Colon (tissue), 2 donors: ENCODE measurements around the gene NOTCH4.
"Not testable (repeated sequence)": the region's sequence is repeated elsewhere in the genome, so short reads cannot be mapped to it uniquely, and the experiment has no call there.

Experiments
- FAIRE-seq: peaks from 2 replicates; lab custom pipeline; 2012; peaks lifted over from hg19 to GRCh38; lab: Jason Lieb, UNC
- donor health status: control.
- donor health status: control.

Gene NOTCH4

DNA sequence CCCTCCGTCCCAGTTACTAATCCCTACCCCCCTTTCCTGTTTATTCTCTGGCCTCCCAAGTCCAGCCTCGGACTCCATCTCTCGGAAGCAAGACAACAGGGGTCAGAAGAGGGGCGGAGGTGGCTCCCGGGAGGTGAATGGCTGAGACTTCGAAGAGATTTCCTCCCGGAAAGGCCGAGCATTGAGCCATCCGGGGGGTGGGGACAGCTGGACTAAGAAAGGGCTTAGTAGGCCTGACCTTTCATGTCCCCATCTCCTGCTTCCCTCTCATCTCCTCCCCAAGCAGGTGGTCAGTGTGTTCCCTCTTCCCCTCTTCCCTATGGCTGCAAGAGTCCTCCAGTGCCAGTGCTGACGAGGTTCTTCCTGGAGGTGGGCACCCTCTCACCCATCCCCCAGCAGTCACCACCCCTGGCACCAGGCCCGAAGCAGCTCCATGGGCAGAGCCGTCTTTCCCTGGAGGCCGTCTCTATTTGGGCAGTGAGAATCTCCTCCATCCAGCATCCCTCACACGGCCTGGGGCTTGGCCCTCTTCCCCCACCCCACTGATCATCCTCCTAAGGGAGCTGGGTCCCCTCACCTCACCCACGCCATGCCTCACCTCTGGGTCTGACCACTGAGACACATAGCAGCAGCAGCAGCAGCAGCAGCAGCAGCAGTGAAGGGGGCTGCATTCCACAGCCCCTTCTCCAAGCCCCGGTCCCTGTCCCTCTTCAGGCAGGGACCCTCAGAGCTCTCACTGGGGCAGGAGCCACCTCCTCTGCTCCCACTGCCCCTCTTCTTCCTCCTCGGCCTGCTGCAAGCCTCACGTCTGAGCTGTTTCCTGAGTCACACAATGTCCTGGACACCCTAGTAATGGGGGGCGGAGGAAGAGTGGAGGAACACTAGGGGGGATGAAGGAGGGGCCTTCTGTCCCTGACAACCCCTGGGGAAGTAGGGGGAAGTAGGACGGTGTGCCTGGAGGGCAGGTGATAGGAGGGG lies at the start of gene NOTCH4:
TSS of gene NOTCH4 (minus strand) at position 810 of the 978 bp plus-strand sequence. CDS start at position 671, 139 bp downstream.
- FAIRE-seq = no peak

GRCh38 chr6:32271429-32271828 lies 47.6 kb upstream of the NOTCH4 start:
- peak; percentile 86 for FAIRE-seq

GRCh38 chr6:32268459-32268858 lies 44.6 kb upstream of the NOTCH4 start:
- not testable (repeated sequence) for FAIRE-seq

- FAIRE-seq = no peak
Measured at GRCh38 chr6:32267035-32267434, 43.2 kb upstream of the NOTCH4 start.

DNA sequence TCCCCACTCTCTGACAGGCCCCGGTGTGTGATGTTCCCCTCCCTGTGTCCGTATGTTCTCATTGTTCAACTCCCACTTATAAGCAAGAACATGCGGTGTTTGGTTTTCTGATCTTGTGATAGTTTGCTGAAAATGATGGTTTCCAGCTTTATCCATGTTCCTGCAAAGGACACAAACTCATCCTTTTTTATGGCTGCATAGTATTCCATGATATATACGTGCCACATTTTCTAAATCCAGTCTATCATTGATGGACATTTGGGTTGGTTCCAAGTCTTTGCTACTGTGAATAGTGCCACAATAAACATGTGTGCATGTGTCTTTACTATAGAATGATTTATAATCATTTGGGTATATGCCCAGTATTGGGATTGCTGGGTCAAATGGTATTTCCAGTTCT lies 33.4 kb upstream of the NOTCH4 start:
- not testable (repeated sequence) for FAIRE-seq

DNA sequence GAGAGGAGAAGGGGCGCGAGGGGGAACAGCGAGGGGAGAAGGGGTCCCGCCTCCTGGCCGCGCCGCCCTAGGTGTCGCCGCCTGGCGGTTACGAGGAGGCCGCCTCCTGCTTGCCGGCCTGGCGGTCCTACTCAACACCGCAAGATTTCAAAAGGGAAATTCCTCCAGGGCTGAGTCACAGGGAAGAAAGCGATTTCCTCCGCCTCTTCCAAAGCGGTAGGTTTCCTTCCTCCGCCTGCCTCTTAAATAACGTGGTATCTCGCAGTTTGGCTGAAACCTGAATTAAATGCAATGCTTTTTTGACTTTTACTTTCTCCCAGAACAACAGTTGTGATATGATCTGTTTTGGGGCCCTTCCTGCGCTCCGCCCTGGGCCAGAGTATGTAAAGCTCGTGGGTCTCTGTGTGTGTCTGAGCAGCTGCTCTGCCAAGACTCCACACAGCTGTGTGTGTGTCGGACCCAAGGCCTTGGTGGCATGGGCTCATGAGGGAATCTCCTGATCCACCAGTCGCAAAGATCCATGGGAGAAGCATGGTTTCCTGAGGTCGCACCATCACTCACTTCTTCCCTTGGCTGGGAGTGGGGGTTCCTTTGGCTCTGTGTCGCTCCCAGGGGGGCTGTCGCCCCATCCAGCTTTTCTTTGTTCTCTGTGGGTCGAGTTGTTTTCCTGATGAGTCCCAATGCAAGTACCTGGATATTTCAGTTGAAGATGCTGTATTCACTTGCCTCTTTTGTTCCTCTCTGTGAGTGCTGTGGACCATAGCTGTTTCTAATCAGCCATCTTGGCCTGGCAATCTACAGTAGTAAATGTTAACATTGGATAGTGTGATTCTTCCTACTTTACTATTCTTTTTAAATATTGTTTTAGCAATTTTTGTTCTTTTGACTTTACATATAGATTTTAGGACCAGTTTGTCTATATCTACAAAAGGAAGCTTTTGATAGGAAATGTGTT lies 31.6 kb upstream of the NOTCH4 start:
- no peak for FAIRE-seq

- FAIRE-seq = no peak
Measured at GRCh38 chr6:32254761-32255198, 30.9 kb upstream of the NOTCH4 start.

DNA sequence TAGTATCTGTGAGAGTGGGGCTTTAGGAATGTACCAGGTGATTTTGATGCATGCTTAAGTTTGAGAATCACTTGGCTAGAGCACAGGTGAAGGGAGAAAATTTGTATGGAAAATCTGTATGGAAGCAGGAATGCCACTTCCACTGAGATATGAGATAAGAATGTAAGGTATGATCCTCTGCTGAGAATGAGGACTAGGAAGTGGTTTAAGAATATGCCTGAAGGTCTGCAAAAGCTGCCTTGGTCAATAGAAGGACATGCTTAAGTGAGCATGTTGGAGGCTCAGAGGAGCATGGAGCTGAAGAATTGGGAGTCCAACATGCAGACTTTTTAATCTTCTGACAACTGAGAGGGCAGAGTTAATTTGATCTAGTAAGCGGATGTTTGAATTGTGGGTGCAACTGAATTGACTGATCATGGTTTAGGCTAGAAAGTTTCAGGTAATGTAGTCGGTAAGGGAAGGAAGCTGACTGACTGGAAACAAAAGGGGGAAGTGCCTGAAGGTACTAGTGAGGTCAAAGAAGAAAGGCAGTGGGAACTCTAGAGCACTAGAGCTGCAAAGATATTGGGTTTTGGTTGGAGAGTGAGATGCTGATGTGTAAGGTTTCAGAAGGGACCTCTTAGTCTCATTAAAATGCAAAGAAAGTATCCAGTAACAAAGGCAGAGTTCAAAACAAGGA lies 28.6 kb upstream of the NOTCH4 start:
- FAIRE-seq = no peak

- no peak for FAIRE-seq
Measured at GRCh38 chr6:32249262-32249661, 25.4 kb upstream of the NOTCH4 start.

DNA sequence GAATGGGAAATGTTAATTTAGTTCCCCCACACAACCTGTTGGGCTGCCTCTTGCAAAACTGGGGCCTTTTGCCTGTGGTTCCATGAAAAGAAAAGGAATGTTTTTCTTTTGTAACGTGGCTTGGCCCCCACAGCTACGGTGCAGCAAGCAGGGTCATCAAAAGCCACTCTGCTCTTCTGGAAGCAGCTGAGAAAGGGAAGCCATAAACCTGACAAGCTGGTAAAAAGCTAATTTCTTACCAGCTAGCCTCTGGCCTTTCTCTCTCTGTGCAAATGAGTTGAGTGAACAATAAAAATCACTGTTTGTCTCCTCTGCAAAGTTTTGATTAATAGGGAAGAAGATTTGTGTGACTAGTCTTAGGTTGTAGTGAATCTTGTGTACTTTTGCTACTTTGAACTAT lies 23.5 kb upstream of the NOTCH4 start:
- no peak for FAIRE-seq

DNA sequence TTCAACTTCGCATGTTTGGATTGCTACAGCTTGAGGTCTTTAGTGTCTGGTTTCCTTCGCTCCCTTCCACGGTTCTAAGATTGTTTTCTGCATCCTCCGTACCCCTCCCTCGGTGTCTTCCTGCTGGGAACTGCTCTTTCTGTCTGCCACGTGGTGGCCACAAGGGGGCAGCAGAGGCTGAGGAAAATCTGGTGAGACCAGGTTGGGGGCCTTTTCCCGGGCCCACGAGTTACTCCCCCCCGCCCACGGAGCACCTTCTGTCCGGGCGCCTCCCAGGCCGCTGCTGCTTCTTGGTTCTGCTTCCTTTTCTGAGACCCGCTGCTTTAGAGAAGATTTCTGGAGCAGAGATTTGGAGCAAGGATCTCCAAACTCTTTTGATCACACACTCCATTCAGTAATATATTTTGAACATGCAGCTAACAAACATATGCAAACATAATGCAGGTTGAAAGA lies 21.1 kb upstream of the NOTCH4 start:
- FAIRE-seq = no peak

- no peak for FAIRE-seq
Measured at GRCh38 chr6:32244270-32244669, 20.4 kb upstream of the NOTCH4 start.

GRCh38 chr6:32242318-32242813 lies 18.5 kb upstream of the NOTCH4 start:
- FAIRE-seq = not testable (repeated sequence)

DNA sequence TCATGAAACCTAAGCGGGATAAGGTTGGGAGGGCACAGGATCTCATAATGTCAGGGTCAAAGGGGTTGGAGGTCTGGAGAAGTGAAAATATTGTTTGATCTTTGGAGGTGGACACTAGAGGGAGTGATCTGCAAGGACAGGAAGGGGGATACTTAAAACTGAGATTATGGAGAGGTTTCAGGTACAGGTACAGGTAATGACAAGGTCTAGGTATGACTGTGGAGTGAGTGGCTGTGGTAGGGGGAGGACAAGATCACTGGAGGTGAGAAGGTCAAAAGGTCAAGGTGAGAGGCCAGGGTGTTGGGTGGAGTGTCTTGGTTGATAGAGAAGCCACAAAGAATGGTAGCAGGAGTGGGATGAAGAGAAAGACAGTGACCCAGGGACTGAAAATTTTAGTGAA lies 16.8 kb upstream of the NOTCH4 start:
- no peak for FAIRE-seq

GRCh38 chr6:32239462-32239861 lies 15.6 kb upstream of the NOTCH4 start:
- no peak for FAIRE-seq

DNA sequence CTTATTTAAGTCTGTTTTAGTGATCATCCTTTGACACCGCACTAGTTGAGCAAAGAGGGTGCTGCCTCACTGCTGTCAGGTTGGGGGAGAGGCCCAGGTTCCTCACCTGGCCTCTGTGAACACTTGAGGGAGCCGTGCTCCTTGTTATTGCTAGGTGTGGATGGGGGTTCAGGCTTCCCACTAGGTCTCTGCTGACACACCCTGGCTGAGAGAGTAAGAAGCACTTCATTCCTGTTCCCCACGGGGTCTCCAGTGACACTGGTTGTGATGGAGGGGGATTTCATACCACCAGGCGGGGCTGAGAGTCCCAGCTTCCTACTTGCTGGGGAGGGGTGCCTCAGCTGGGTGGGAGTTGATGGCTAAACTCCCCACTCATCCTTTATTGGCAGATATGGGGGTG lies 11.1 kb upstream of the NOTCH4 start:
- no peak for FAIRE-seq

DNA sequence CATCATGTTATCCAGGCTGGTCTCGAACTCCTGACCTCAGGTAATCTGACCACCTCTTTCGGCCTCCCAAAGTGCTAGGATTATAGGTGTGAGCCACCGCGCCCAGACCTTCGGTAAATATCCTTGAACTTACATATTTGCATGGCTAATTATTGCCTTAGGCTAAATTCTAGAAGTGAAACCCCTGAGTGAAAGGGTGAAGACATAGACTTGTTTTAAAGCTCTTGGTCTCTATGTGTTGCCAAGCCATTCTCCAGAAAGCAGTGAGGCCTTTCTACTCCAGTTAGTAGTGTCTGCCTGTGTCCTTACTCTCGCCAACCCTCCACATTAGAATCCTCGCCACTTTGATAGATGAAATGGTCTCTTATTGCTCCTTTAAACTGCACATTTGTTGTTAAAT lies 2.6 kb upstream of the NOTCH4 start:
- FAIRE-seq = no peak

DNA sequence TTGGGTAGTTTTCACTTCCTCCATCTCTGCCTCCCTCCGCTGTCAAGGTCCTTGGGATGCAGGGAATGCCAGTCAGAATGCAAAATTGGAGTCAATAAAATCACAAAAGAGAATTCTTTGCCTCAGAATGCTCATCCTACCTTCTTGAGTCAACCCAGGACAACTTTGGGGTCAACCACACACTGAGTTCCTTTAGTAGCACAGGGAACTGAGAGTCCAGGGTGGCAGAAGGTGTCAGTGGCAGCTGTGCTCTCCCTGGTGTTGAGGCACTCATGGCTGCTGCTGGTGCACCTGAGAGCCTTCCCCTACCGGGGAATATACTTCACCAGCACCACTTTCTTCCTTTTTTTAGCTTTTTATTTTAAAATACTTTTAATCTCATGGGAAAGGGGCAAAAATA lies 829 bp upstream of the NOTCH4 start:
- FAIRE-seq = no peak

- FAIRE-seq = no peak
Measured at GRCh38 chr6:32222333-32223230, 1.3 kb downstream of the NOTCH4 start.

- FAIRE-seq = no peak
Measured at GRCh38 chr6:32220021-32220420, 3.8 kb downstream of the NOTCH4 start.

DNA sequence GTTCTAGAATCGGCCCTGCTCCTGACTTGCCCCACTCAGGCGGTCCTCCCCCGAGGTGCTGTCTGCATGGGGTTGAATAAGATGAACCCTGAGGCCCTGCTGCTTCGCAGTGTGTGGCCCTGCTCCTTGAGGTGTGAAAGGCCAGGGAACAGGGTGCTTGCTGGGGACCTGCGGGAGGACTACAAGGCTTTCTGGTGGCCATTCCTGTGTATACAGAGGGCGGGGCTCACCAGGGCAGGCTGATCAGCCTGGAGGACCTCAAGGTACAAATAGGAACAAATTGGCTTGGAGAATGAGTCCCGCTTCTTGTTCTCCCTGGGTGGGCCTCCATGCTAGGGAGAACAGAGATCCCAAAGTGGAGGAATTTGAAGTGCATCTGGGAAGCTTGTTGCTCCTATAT lies 5.7 kb downstream of the NOTCH4 start:
- no peak for FAIRE-seq
